ENCODE results near the gene ADARB1. TPM values are rescaled to one million over a fixed set of nuclear protein-coding genes. Genes with fewer than 3 reads are reported as not detected.
A peak's percentile ranks its signal among the peaks of the same experiment; 100 is the strongest.
"Not testable (repeated sequence)": the region's sequence is repeated elsewhere in the genome, so short reads cannot be mapped to it uniquely, and the experiment has no call there.

ADARB1 gene
- 10 to 100 TPM; 39.6 to 41.9 TPM for total RNA-seq

- peaks cover 17% of the 10 kb centered on the region for H3K36me3 Mint-ChIP-seq
- H3K4me1 Mint-ChIP-seq, result peaks cover 39% of the 10 kb centered on the region
- H3K9me3 Mint-ChIP-seq, result no peaks in the 10 kb centered on the region
- peak within 1 kb of the TSS; percentile 87 for H3K4me3 Mint-ChIP-seq
- no peaks in the 10 kb centered on the region for H3K27me3 Mint-ChIP-seq
- peak within 1 kb of the TSS; percentile 77 for H3K27ac Mint-ChIP-seq
- DNase-seq, result peak; percentile 81
Measured at GRCh38 chr21:45074048-45074817, at the start of gene ADARB1. TSS of gene ADARB1 (plus strand) at chr21:45074580. CDS start at chr21:45171657, 97,077 bp downstream.

GRCh38 chr21:45026066-45026745 is 48.2 kb upstream of the ADARB1 start:
- no peaks in the 10 kb centered on the region for H3K36me3 Mint-ChIP-seq
- no peak overlapping the region for H3K4me3 Mint-ChIP-seq
- no peak overlapping the region for H3K27ac Mint-ChIP-seq
- no peak for DNase-seq
- no peaks in the 10 kb centered on the region for H3K4me1 Mint-ChIP-seq
- H3K9me3 Mint-ChIP-seq, result peaks cover 11% of the 10 kb centered on the region
- H3K27me3 Mint-ChIP-seq, result no peaks in the 10 kb centered on the region

- H3K36me3 Mint-ChIP-seq, result no peaks in the 10 kb centered on the region
- no peak for DNase-seq
- H3K27me3 Mint-ChIP-seq, result peaks cover 4% of the 10 kb centered on the region
- no peak overlapping the region for H3K27ac Mint-ChIP-seq
- H3K9me3 Mint-ChIP-seq, result peaks cover 11% of the 10 kb centered on the region
- no peaks in the 10 kb centered on the region for H3K4me1 Mint-ChIP-seq
- H3K4me3 Mint-ChIP-seq, result no peak overlapping the region
Measured at GRCh38 chr21:45026826-45027225, 47.6 kb upstream of the ADARB1 start.

- Mint-ChIP-seq H3K4me1 (no peaks in the 10 kb centered on the region), H3K9me3 (peaks cover 11% of the 10 kb centered on the region), H3K36me3 (no peaks in the 10 kb centered on the region), H3K27me3 (peaks cover 4% of the 10 kb centered on the region), H3K27ac (no peak overlapping the region), H3K4me3 (no peak overlapping the region)
- no peak for DNase-seq
Measured at GRCh38 chr21:45027241-45028196, 46.9 kb upstream of the ADARB1 start.

GRCh38 chr21:45028645-45029044 is 45.7 kb upstream of the ADARB1 start:
- not testable (repeated sequence) for H3K9me3 Mint-ChIP-seq, H3K36me3 Mint-ChIP-seq, H3K4me1 Mint-ChIP-seq, DNase-seq, H3K27me3 Mint-ChIP-seq, H3K27ac Mint-ChIP-seq, H3K4me3 Mint-ChIP-seq

- Mint-ChIP-seq H3K9me3 (peaks cover 6% of the 10 kb centered on the region), H3K4me1 (no peaks in the 10 kb centered on the region), H3K4me3 (no peak overlapping the region), H3K27ac (no peak overlapping the region), H3K27me3 (peaks cover 8% of the 10 kb centered on the region), H3K36me3 (no peaks in the 10 kb centered on the region)
- no peak for DNase-seq
Measured at GRCh38 chr21:45029298-45029947, 45.0 kb upstream of the ADARB1 start.

- H3K4me1 Mint-ChIP-seq, result no peaks in the 10 kb centered on the region
- peaks cover under 1% of the 10 kb centered on the region for H3K9me3 Mint-ChIP-seq
- H3K27me3 Mint-ChIP-seq, result peaks cover 8% of the 10 kb centered on the region
- H3K27ac Mint-ChIP-seq, result no peak overlapping the region
- no peaks in the 10 kb centered on the region for H3K36me3 Mint-ChIP-seq
- no peak overlapping the region for H3K4me3 Mint-ChIP-seq
- DNase-seq, result no peak
Measured at GRCh38 chr21:45029948-45030681, 44.3 kb upstream of the ADARB1 start.

- H3K36me3 Mint-ChIP-seq, result no peaks in the 10 kb centered on the region
- no peak for DNase-seq
- H3K27me3 Mint-ChIP-seq, result peaks cover 8% of the 10 kb centered on the region
- no peaks in the 10 kb centered on the region for H3K4me1 Mint-ChIP-seq
- peaks cover 5% of the 10 kb centered on the region for H3K9me3 Mint-ChIP-seq
- no peak overlapping the region for H3K27ac Mint-ChIP-seq
- H3K4me3 Mint-ChIP-seq, result no peak overlapping the region
Measured at GRCh38 chr21:45030682-45031570, 43.5 kb upstream of the ADARB1 start.

- H3K36me3 Mint-ChIP-seq, result no peaks in the 10 kb centered on the region
- H3K9me3 Mint-ChIP-seq, result peaks cover 9% of the 10 kb centered on the region
- no peak overlapping the region for H3K27ac Mint-ChIP-seq
- DNase-seq, result no peak
- peaks cover 8% of the 10 kb centered on the region for H3K27me3 Mint-ChIP-seq
- no peak overlapping the region for H3K4me3 Mint-ChIP-seq
- H3K4me1 Mint-ChIP-seq, result no peaks in the 10 kb centered on the region
Measured at GRCh38 chr21:45031571-45032191, 42.7 kb upstream of the ADARB1 start.

- H3K36me3 Mint-ChIP-seq, result no peaks in the 10 kb centered on the region
- H3K27ac Mint-ChIP-seq, result no peak overlapping the region
- no peaks in the 10 kb centered on the region for H3K4me1 Mint-ChIP-seq
- no peak overlapping the region for H3K4me3 Mint-ChIP-seq
- peaks cover 8% of the 10 kb centered on the region for H3K27me3 Mint-ChIP-seq
- DNase-seq, result no peak
- peaks cover 15% of the 10 kb centered on the region for H3K9me3 Mint-ChIP-seq
Measured at GRCh38 chr21:45032332-45032731, 42.0 kb upstream of the ADARB1 start.

GRCh38 chr21:45032977-45033710 is 41.2 kb upstream of the ADARB1 start:
- Mint-ChIP-seq H3K36me3 (no peaks in the 10 kb centered on the region), H3K27me3 (peaks cover 8% of the 10 kb centered on the region), H3K27ac (no peak overlapping the region), H3K9me3 (peaks cover 15% of the 10 kb centered on the region), H3K4me1 (no peaks in the 10 kb centered on the region), H3K4me3 (no peak overlapping the region)
- DNase-seq, result no peak

GRCh38 chr21:45033791-45034555 is 40.4 kb upstream of the ADARB1 start:
- peaks cover 15% of the 10 kb centered on the region for H3K9me3 Mint-ChIP-seq
- no peak overlapping the region for H3K27ac Mint-ChIP-seq
- H3K27me3 Mint-ChIP-seq, result peaks cover 8% of the 10 kb centered on the region
- H3K36me3 Mint-ChIP-seq, result no peaks in the 10 kb centered on the region
- DNase-seq, result no peak
- H3K4me1 Mint-ChIP-seq, result no peaks in the 10 kb centered on the region
- no peak overlapping the region for H3K4me3 Mint-ChIP-seq
